Pulmonary artery endothelial cell (primary cell): ENCODE measurements around the gene PAM. TPM values are rescaled to one million over a fixed set of nuclear protein-coding genes. Genes with fewer than 3 reads are reported as not detected.

Experiments
- DNase-seq: peaks from one replicate; pipeline ENCODE4 v3.0.0-alpha.2; 2011; ENCODE audit warnings: low read depth, low spot score
- total RNA-seq: library from RNA; depleted of rRNA; stranded (reverse); fragments of >200 nt; gene quantifications from 2 replicates; pipeline ENCODE4 v1.2.3, GENCODE V29; 2014

PAM gene
- total RNA-seq, 1 donor from 2014 or later: 229 TPM

GRCh38 chr5:102781359-102781758 is 26.3 kb downstream of the PAM start:
- DNase-seq: no peak

- no peak for DNase-seq
These were observed 26.7 kb downstream of the PAM start for GRCh38 chr5:102781786-102782185.

- DNase-seq: no peak
These were observed 27.2 kb downstream of the PAM start for GRCh38 chr5:102782217-102782872.

- no peak for DNase-seq
These were observed 32.0 kb downstream of the PAM start for GRCh38 chr5:102787134-102787533.

GRCh38 chr5:102788788-102789187 is 33.7 kb downstream of the PAM start:
- DNase-seq: no peak

- no peak for DNase-seq
These were observed 34.4 kb downstream of the PAM start for GRCh38 chr5:102789469-102789868.

- DNase-seq: no peak
These were observed 35.6 kb downstream of the PAM start for GRCh38 chr5:102790748-102791147.

- DNase-seq: no peak
These were observed 37.6 kb downstream of the PAM start for GRCh38 chr5:102792705-102793104.

- DNase-seq: no peak
These were observed 38.9 kb downstream of the PAM start for GRCh38 chr5:102794047-102794446.

GRCh38 chr5:102794677-102795331 is 39.7 kb downstream of the PAM start:
- DNase-seq: no peak

GRCh38 chr5:102795526-102795925 is 40.4 kb downstream of the PAM start:
- DNase-seq: no peak

- DNase-seq: no peak
These were observed 40.9 kb downstream of the PAM start for GRCh38 chr5:102796009-102796408.

- DNase-seq: no peak
These were observed 41.4 kb downstream of the PAM start for GRCh38 chr5:102796498-102796897.

- DNase-seq: no peak
These were observed 42.3 kb downstream of the PAM start for GRCh38 chr5:102797322-102797884.

- DNase-seq: no peak
These were observed 43.1 kb downstream of the PAM start for GRCh38 chr5:102798104-102798785.

GRCh38 chr5:102799017-102799416 is 43.9 kb downstream of the PAM start:
- no peak for DNase-seq

GRCh38 chr5:102800427-102800826 is 45.3 kb downstream of the PAM start:
- DNase-seq: no peak

- no peak for DNase-seq
These were observed 46.3 kb downstream of the PAM start for GRCh38 chr5:102801371-102801770.

- no peak for DNase-seq
These were observed 47.8 kb downstream of the PAM start for GRCh38 chr5:102802708-102803458.

GRCh38 chr5:102807878-102808502 is 52.9 kb downstream of the PAM start:
- DNase-seq: no peak

GRCh38 chr5:102809033-102809432 is 53.9 kb downstream of the PAM start:
- DNase-seq: no peak
